Kidney tubule cell (primary cell): Measurements from ENCODE around the gene RASSF8.
"Not testable (repeated sequence)": the region's sequence is repeated elsewhere in the genome, so short reads cannot be mapped to it uniquely, and the experiment has no call there.

Experiments
- DNase-seq: peaks from one replicate; pipeline ENCODE4 v3.0.0-alpha.2; 2018; ENCODE audit warnings: low spot score

The RASSF8 gene

GRCh38 chr12:26057271-26057670 is 98.8 kb downstream of the RASSF8 start:
- not testable (repeated sequence) for DNase-seq

GRCh38 chr12:26058308-26058707 is 99.8 kb downstream of the RASSF8 start:
- DNase-seq, result no peak

GRCh38 chr12:26058818-26059217 is 100.3 kb downstream of the RASSF8 start:
- DNase-seq, result no peak

- DNase-seq, result no peak
Observed at GRCh38 chr12:26062006-26062405, 103.5 kb downstream of the RASSF8 start.

- DNase-seq, result peak; percentile 72
Observed at GRCh38 chr12:26062566-26062965, 104.1 kb downstream of the RASSF8 start.

GRCh38 chr12:26065451-26065850 is 107.0 kb downstream of the RASSF8 start:
- DNase-seq, result no peak

- no peak for DNase-seq
Observed at GRCh38 chr12:26068503-26068902, 110.0 kb downstream of the RASSF8 start.

- DNase-seq, result no peak
Observed at GRCh38 chr12:26069796-26070195, 111.3 kb downstream of the RASSF8 start.

- peak; percentile 42 for DNase-seq
Observed at GRCh38 chr12:26077915-26078702, 119.6 kb downstream of the RASSF8 start.

GRCh38 chr12:26080911-26081310 is 122.4 kb downstream of the RASSF8 start:
- no peak for DNase-seq

- DNase-seq, result no peak
Observed at GRCh38 chr12:26086936-26087335, 128.5 kb downstream of the RASSF8 start.

GRCh38 chr12:26088998-26089397 is 130.5 kb downstream of the RASSF8 start:
- DNase-seq, result peak; percentile 76

- DNase-seq, result peak; percentile 92
Observed at GRCh38 chr12:26090836-26091510, 132.5 kb downstream of the RASSF8 start.

GRCh38 chr12:26091822-26092221 is 133.3 kb downstream of the RASSF8 start:
- DNase-seq, result no peak

GRCh38 chr12:26092346-26093105 is 134.0 kb downstream of the RASSF8 start:
- DNase-seq, result no peak

GRCh38 chr12:26095186-26095585 is 136.7 kb downstream of the RASSF8 start:
- no peak for DNase-seq

GRCh38 chr12:26096036-26096435 is 137.6 kb downstream of the RASSF8 start:
- DNase-seq, result no peak

GRCh38 chr12:26097046-26097878 is 138.8 kb downstream of the RASSF8 start:
- DNase-seq, result peak; percentile 81

GRCh38 chr12:26100666-26101349 is 142.3 kb downstream of the RASSF8 start:
- DNase-seq, result no peak

GRCh38 chr12:26101350-26101734 is 142.9 kb downstream of the RASSF8 start:
- DNase-seq, result peak; percentile 81

GRCh38 chr12:26101763-26102162 is 143.3 kb downstream of the RASSF8 start:
- DNase-seq, result no peak
